Mucosa of gallbladder (tissue), 1 donor: ENCODE data around the gene MRNIP. TPM values are rescaled to one million over a fixed set of nuclear protein-coding genes. Genes with fewer than 3 reads are reported as not detected.
A peak's percentile ranks its signal among the peaks of the same experiment; 100 is the strongest.
"Not testable (repeated sequence)": the region's sequence is repeated elsewhere in the genome, so short reads cannot be mapped to it uniquely, and the experiment has no call there.

ENCODE experiments used
- DNase-seq: peaks from one replicate; pipeline ENCODE4 v3.0.0-alpha.2; 2020; ENCODE audit warnings: low spot score
- total RNA-seq: library from RNA; stranded (reverse); gene quantifications from one replicate; pipeline ENCODE4 v1.2.1, GENCODE V29; 2021
- donor health status: DM: no; HTN: no; CAD: no.

MRNIP gene
- total RNA-seq, 1 donor from 2014 or later = 38.6 TPM

DNA sequence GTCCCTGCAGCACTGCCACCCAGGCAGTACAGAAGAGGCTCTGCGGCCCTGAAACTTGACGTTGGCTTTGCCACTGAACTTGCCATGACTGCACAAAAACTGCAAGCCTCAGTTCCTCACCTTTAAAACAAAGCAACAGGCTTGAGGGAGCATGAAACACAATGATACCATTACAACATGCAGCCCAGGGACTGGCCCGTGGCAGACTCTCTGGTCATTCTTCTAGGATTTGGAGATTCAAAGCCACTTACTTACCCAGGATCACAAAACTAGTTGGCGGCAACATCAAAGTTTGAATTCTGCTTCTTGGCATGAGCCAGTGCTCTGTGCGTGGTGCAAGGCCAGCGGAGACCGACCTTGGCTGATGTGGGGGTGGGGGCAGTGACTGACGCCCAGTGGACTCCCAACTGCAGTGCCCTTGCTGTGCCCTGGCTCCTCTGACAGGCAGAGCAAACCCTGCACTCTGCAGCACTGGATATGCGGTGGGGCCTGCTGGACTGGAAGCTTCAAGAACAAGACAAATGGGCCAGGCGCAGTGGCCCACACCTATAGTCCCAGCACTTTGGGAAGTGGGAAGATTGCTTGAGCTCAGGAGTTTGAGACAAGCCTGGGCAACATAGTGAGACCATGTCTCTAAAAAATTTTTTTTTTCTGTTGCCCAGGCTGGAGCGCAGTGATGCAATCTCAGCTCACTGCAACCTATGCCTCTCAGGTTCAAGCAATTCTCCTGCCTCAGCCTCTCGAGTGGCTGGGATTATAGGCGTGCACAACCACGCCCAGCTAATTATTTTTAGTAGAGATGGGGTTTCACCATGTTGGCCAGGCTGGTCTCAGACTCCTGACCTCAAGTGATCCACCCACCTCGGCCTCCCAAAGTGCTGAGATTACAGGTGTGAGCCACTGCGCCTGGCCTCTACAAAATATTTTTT lies 19.0 kb downstream of the MRNIP start:
- DNase-seq = no peak

GRCh38 chr5:179837076-179838011 lies 21.3 kb downstream of the MRNIP start:
- DNase-seq = no peak

GRCh38 chr5:179836225-179837019 lies 22.2 kb downstream of the MRNIP start:
- no peak for DNase-seq

DNA sequence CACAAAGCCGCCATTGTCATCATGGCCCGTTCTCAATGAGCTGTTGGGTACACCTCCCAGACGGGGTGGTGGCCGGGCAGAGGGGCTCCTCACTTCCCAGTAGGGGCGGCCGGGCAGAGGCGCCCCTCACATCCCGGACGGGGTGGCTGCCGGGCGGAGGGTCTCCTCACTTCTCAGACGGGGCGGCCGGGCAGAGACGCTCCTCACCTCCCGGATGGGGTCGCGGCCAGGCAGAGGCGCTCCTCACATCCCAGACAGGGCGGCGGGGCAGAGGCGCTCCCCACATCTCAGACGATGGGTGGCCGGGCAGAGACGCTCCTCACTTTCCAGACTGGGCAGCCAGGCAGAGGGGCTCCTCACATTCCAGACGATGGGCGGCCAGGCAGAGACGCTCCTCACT lies 23.7 kb downstream of the MRNIP start:
- not testable (repeated sequence) for DNase-seq

DNA sequence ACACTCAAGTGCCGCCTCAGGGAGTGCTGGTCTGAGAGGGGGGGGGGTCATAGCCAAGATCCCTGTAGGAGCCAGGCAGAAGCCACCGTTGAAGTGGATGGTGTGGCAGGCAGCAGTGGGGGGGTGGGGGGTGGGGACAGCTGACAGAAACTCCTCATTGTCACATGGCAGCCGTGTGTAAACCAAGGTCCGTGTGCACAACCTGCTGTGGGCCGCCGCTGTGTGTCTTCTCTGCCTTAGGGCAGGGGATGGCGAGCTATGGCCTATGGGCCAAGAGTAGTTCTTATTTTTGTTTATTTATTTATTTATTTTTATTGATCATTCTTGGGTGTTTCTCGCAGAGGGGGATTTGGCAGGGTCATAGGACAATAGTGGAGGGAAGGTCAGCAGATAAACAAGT lies 24.5 kb downstream of the MRNIP start:
- DNase-seq = no peak

DNA sequence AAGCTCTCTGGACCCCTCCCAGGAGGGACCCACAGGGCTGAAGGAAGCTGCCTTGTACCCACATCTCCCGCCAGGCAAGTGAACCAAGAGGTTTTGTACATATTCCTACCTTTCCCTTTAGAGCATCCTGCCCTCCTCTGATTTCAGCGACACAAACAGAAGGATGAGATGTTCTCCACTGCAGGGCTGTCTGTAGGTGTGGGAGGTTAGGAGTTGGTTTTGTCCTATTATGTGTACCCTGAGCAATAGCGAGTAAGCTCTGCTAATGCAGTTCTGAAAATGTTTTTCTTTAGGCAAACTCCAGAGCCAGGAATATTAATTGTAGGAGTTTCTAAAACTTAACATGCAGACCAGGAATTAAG lies 24.9 kb downstream of the MRNIP start:
- DNase-seq = no peak

DNA sequence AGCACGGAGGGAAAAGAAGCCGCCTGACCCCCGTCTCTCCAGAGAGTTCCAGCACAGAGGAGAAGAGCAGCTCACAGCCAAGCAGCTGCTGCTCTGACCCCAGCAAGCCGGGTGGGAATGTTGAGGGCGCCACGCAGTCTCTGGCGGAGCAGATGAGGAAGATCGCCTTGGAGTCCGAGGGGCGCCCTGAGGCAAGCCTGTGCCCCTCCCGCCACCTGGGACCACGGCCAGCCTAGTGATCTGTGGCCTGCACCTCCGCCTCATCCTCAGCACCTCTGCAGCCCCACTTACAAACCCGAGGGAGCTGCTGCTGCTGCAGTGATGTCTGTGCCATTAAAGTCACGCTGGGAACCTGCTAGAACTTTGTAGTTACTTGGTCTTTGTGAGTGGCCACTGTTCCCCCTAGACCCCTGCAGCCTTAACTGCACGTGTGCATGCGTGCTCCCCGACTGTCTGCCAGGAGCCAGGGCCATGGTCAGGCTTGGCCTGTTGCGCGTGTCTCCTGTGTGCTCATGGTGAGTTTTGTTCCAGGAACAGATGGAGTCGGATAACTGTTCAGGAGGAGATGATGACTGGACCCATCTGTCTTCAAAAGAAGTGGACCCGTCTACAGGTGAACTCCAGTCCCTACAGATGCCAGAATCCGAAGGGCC lies 25.4 kb downstream of the MRNIP start:
- DNase-seq = no peak

DNA sequence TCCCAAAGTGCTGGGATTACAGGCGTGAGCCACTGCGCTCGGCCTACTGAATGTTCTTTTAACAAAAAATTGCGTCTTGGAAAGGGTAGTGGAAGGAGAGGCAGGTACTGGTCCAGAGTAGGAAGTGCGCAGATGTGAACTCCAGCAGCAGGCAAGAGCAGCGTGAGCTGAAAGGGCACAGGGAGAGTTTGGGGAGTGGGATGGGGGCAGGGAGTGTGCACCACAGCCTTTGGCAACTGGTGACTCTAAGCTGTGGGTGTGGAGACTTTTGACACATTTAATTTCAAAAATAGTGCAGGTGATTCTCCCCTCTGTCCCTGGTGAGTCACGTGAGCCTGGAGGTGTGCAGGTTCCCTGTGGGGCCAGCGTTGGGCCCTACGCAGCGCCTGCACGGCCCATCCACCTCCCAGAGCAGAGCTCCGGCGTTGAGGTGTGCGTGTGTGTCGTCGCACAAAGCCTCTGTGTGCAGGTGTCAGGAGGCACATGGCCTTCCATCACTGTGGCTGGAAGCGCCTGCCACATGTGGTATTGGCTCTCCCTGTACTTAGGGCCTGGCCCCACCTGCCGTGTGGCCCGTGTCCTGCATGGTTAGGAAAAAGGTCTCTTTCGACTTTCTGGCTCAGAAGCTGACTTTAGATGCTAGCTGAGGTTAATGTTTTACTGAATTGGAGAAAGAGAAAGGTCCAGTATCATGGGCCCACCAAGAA lies 26.4 kb downstream of the MRNIP start:
- no peak for DNase-seq

DNA sequence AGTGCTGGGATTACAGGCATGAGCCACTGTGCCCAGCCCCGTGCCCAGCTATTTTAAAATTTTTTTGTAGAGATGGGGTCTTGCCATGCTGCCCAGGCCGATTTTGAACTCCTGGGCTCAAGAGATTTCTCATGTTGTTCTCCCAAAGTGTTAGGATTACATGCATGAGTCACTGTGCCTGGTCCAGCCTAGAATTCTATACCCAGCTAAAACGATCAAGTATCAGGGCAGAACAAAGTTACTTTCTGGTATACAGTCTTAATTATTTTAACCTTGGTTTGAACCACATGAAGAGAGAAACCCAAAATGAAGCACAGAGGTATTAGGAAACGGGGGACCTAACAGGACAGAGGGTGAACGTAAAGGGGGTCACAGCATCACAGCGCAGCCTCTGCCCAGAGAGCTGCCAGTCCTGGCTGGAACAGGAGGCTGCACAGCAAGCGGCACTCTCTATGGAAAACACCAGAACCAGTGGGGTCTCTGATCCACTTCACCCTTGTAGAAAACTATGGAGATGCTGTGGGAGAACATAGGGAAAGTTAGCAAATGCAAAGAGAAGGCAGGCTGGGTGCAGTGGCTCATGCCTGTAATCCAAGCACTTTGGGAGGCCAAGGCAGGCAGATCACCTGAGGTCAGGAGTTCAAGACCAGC lies 27.7 kb downstream of the MRNIP start:
- no peak for DNase-seq

GRCh38 chr5:179829732-179830435 lies 28.7 kb downstream of the MRNIP start:
- no peak for DNase-seq

GRCh38 chr5:179828756-179829421 lies 29.7 kb downstream of the MRNIP start:
- no peak for DNase-seq

- no peak for DNase-seq
These were observed 30.9 kb downstream of the MRNIP start for GRCh38 chr5:179827680-179828079.

- DNase-seq = peak; percentile 68
These were observed 32.9 kb downstream of the MRNIP start for GRCh38 chr5:179825655-179826182.

- DNase-seq = no peak
These were observed 33.9 kb downstream of the MRNIP start for GRCh38 chr5:179824745-179825112.

DNA sequence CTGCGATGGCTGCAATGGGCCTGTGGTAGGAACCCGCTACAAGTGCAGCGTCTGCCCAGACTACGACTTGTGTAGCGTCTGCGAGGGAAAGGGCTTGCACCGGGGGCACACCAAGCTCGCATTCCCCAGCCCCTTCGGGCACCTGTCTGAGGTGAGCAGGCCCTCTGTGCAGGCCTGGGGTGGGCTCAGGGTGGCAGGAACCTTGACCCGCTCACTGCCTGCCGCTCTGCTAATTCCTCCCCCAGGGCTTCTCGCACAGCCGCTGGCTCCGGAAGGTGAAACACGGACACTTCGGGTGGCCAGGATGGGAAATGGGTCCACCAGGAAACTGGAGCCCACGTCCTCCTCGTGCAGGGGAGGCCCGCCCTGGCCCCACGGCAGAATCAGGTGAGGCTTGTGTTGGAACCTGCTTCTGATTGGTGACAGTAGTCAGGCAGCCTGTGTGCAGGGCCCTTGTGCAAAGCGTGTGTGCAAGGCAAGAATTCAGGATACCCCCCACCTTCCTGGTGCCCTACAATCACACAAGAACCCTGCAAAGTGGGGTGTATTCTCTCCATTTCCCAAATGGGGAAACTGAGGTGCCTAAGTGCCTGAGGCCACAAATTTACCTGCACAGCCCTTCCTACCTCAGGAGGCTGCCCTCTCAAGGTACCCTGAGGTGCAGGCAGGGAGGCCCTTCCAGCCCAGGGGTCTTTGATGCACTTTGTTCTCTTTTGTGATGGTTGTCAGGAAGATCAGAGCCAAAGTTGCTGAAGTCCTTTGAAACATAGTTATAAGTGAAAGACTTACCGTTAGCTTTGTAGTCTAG lies 34.5 kb downstream of the MRNIP start:
- no peak for DNase-seq

DNA sequence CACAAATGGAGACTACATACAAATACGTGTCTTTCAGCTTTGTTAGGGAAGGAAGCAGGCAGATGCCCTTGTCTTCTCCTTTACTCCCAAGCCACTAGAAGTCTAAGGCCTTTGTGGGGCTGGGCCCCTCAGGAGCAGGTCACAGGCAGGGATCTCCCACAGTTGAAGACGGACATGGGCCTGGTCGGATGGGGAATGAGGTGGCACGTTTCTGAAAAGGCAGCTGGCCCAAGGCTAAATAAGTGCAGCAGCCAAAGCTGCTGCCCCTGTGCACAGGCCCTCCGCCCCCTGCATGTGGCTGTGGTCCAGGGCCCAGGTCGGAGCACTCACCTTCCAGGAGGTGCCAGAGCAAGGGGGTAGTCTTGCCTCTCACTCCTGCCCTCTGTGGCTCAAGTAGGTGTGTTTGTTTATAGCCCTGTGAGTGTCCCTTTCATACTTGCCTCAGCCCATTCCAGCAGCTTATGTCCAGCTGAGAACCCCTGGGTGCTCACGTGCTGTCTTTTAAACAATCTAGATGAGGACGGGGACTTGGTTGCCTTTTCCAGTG lies 36.1 kb downstream of the MRNIP start:
- no peak for DNase-seq

GRCh38 chr5:179822059-179822432 lies 36.6 kb downstream of the MRNIP start:
- DNase-seq = no peak
